GM12874 (cell line): Measurements from ENCODE around the gene ABI3.
A peak's percentile ranks its signal among the peaks of the same experiment; 100 is the strongest.

Experiments
- TF ChIP-seq, protein P1 (sequence below): IDR thresholded peaks from 2 replicates; pipeline ENCODE4 v1.5.1; 2011; ENCODE audit warnings: low read depth, mild to moderate bottlenecking, control low read depth, low read length, moderate library complexity; ENCODE audit not compliant: insufficient read depth

ABI3 gene

GRCh38 chr17:49210158-49211029, at the start of gene ABI3, which contains the start of gene GNGT2:
Gene ABI3 (plus strand): TSS chr17:49210707. CDS start chr17:49210725, 18 bp downstream.
Gene GNGT2 (minus strand): TSS chr17:49210574. CDS start chr17:49207422, 3,152 bp downstream.
- TF ChIP-seq, protein P1, sequence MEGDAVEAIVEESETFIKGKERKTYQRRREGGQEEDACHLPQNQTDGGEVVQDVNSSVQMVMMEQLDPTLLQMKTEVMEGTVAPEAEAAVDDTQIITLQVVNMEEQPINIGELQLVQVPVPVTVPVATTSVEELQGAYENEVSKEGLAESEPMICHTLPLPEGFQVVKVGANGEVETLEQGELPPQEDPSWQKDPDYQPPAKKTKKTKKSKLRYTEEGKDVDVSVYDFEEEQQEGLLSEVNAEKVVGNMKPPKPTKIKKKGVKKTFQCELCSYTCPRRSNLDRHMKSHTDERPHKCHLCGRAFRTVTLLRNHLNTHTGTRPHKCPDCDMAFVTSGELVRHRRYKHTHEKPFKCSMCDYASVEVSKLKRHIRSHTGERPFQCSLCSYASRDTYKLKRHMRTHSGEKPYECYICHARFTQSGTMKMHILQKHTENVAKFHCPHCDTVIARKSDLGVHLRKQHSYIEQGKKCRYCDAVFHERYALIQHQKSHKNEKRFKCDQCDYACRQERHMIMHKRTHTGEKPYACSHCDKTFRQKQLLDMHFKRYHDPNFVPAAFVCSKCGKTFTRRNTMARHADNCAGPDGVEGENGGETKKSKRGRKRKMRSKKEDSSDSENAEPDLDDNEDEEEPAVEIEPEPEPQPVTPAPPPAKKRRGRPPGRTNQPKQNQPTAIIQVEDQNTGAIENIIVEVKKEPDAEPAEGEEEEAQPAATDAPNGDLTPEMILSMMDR, result no peak

DNA sequence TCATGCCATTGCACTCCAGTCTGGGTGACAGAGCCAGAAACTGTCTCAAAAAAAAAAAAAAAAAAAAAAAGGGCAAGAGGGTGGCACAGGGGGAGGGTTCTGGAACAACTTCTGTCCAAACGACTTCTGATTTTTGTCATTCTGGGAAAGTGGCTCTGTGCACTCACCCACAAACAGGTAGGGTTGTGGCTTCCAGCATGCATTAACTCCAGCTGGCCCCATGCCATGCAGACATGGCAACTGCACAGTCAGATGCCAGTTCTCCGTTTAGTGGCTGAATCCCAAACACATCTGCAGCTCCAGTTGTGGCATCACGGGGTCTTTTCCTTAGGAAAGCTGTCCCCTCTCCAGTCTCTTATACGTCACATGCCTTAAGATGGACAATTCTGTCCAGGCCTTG, 47.6 kb upstream of the ABI3 start:
- TF ChIP-seq, protein P1, result no peak

GRCh38 chr17:49165143-49165542, 45.4 kb upstream of the ABI3 start:
- TF ChIP-seq, protein P1, result no peak

DNA sequence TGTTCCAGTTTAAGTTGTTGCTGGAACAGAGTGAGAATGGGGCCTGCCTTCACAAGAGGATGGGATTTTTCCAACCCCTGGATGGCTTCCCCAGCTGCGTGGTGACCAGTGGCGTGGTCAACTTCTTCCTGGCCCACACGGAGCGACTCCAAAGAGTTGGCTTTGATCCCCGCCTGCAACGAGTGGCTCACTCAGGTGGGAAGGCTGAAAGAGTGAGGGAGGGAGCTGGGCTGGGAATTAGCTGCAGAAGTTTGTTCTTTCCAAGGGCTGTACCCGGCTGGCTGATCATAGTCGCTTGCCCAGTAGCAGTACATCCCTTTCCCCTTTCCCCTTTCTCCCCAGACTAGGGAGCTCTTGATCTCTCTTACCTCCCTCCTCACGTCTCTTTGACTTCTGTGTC, 41.8 kb upstream of the ABI3 start:
- TF ChIP-seq, protein P1, result no peak

GRCh38 chr17:49170216-49170615, 40.3 kb upstream of the ABI3 start:
- TF ChIP-seq, protein P1, result no peak

DNA sequence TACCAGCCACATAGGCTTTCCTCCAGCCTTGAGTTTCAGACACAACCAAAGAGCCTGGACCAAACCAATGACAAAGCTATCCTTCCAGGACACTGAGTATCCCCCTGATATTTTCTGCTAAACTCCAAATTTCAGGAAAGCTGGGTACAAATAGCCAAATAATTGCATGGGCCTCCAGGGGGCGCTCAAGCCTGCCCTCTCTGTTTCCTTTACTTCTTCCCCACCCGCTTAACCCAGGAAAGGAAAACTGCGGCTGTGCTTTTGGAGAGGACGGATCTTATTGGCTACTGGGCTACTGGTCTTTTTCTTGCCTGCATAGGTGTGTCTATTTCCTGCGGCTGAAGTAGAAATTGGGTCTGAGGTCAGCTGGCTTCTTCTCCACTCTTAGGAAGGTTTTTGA, 30.2 kb upstream of the ABI3 start:
- TF ChIP-seq, protein P1, result peak; percentile 82

- TF ChIP-seq, protein P1, result no peak
Measured at GRCh38 chr17:49180998-49181635, 29.4 kb upstream of the ABI3 start.
